Measurements from ENCODE around the gene EGR1.
"Not testable (repeated sequence)": the region's sequence is repeated elsewhere in the genome, so short reads cannot be mapped to it uniquely, and the experiment has no call there.

Gene EGR1

GRCh38 chr5:138469540-138470321, 4.5 kb downstream of the EGR1 start:
- no peak for DNase-seq (ENCODE audit: low read depth in 2 of 2)

- DNase-seq (ENCODE audit: low read depth in 2 of 2): no peak
Observed at GRCh38 chr5:138470322-138471051, 5.2 kb downstream of the EGR1 start.

GRCh38 chr5:138471052-138471361, 5.7 kb downstream of the EGR1 start:
- DNase-seq (ENCODE audit: low read depth in 2 of 2): no peak

- DNase-seq (ENCODE audit: low read depth in 2 of 2): no peak
Observed at GRCh38 chr5:138472353-138472752, 7.1 kb downstream of the EGR1 start.

- DNase-seq (ENCODE audit: low read depth in 2 of 2): not testable (repeated sequence)
Observed at GRCh38 chr5:138473151-138473550, 7.9 kb downstream of the EGR1 start.

- DNase-seq (ENCODE audit: low read depth in 2 of 2): no peak
Observed at GRCh38 chr5:138476918-138477317, 11.6 kb downstream of the EGR1 start.

- no peak for DNase-seq (ENCODE audit: low read depth in 2 of 2)
Observed at GRCh38 chr5:138482638-138483037, 17.4 kb downstream of the EGR1 start.

GRCh38 chr5:138488481-138488945, 23.2 kb downstream of the EGR1 start:
- DNase-seq (ENCODE audit: low read depth in 2 of 2): no peak

DNA sequence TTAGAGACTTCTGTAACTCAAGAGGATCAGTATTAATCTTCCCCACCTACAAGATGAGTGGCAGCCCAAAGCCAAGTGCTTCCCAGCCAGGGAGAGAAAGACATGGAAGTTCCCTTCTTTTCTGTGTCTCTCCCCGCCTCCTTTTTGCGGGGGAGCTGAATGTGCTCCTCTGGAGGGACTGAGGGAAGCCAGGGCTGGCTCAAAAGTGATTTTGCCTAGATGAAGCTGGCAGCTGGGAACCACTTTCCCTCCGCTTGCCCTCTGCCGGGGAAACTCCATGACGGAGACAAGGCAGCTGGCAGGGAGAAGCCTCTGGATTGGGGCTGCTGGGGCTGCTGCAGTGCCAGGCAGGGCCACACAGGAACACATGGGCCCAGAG, 24.4 kb downstream of the EGR1 start:
- DNase-seq (ENCODE audit: low read depth in 2 of 2): no peak

- DNase-seq (ENCODE audit: low read depth in 2 of 2): no peak
Observed at GRCh38 chr5:138490648-138491283, 25.5 kb downstream of the EGR1 start.

DNA sequence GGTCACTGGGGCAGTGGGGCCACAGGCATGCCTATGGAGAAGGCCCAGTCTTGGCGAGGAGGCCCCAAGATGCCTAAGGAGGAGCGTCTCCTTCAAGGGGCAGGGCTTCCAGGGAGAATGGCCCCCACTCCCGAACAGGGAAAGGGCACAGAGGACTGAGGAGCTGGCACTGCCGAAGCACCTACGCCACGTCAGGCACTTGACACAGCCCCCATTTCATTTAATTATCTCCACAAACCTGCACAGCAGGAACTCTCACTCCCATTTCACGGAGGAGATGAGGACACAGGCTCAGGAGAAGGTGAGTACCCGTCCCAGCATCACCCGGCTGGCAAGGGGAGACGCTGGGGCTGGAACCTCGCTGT, 26.0 kb downstream of the EGR1 start:
- DNase-seq (ENCODE audit: low read depth in 2 of 2): no peak

DNA sequence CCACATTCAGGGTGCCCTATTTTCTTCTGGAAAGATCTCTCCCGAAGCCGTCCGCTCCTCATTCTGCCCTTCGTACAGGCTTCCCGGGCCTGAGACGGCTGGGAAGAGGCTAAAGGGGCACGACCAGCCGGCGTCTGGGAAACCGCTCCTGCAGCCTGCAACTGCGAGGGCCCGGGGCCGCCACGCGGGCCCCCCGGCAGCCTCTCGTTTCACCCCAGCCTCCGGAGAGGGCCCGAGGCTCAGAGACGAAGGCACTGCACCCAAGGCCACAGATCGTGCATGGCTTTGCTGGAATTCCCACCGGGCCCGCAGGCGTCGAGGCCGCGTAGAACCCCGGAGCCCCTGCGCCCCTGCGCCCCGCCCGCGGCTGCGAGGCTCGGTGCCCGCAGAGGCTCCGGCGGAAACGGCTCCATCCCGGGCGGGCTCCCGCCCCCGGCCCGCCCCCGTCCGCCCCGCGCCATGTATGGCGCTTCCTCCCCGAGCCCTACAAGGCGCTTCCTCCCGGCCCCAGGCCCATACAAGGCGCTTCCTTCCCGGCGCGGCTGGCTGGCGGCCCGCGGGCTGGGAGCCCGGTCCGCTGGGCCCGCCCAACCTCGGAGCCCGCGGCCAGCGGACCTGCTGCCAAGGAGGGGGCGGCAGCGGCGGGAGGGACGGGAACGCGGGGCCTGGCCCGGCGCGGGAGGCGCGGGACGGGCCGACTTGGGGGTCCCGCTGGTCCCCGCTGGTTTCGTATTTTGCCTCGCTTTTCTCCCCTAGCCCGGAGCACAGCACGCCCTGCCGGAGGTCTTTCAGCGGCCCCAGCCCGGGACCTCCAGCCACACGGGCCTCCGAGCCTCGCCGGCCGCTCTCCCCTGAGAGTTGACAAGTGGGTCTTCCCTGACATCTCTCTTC, 26.6 kb downstream of the EGR1 start:
- DNase-seq (ENCODE audit: low read depth in 2 of 2): peak; percentile 70 to 76

DNA sequence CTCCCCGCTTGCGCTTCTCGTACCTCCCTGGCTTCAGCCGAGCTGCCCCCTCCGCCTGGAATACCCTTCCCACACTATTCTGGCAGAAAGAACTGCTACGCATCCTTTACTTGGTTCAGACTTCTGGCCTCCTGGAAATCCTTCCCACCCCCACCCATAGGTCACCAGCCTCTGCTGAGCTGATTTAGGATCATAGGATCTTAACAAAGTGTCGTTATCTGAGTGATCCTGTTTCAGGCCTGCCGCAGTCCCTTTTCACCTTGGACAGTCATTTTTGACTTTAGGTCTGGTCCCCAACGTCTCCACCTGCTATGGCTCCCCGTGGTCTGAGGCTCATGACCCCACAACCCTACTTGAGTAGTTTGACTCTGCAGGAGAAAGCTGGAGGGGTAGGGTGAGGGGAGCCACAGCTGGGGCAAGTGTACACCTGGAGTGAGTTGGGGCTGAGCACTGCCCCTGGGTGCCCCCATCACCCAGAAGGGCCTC, 27.3 kb downstream of the EGR1 start:
- no peak for DNase-seq (ENCODE audit: low read depth in 2 of 2)

DNA sequence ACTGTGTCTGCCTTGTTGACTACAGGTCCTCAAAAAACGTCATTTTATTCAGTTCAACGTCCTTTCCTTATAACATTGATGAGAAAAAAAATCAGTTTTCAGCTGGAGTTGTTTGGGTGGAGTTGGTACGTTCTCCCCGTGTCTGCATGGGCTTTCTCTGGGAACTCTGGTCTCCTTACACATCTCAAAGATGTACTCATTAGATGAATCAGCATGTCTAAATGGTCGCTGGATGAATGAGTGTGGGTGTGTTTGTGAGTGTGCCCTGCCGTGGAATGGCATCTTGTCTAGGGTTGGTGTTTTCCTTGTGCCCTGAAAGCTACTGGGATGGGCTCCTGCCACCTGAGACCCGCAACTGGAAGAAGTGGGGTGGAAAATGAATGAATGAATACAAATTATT, 30.1 kb downstream of the EGR1 start:
- no peak for DNase-seq (ENCODE audit: low read depth in 2 of 2)

GRCh38 chr5:138498376-138498775, 33.1 kb downstream of the EGR1 start:
- no peak for DNase-seq (ENCODE audit: low read depth in 2 of 2)

GRCh38 chr5:138502121-138502520, 36.8 kb downstream of the EGR1 start:
- no peak for DNase-seq (ENCODE audit: low read depth in 2 of 2)

GRCh38 chr5:138502521-138502920, 37.2 kb downstream of the EGR1 start:
- DNase-seq (ENCODE audit: low read depth in 2 of 2): no peak

GRCh38 chr5:138503487-138504270, 38.4 kb downstream of the EGR1 start:
- no peak for DNase-seq (ENCODE audit: low read depth in 2 of 2)

- DNase-seq (ENCODE audit: low read depth in 2 of 2): no peak
Observed at GRCh38 chr5:138504799-138505198, 39.5 kb downstream of the EGR1 start.

- DNase-seq (ENCODE audit: low read depth in 2 of 2): no peak
Observed at GRCh38 chr5:138506370-138507306, 41.4 kb downstream of the EGR1 start.
